Prostate gland (tissue), 2 donors: ENCODE measurements around the gene RYR2.

ENCODE experiments used
- POLR2A ChIP-seq: fragments of 450-650 bp; IDR thresholded peaks from one replicate; pipeline ENCODE4 v1.6.1; 2016; ENCODE audit warnings: antibody characterized with exemption, mild to moderate bottlenecking
- POLR2AphosphoS5 ChIP-seq: sonication (generic); formaldehyde crosslinking; IDR thresholded peaks from one replicate; pipeline ENCODE4 v1.6.1; 2017; ENCODE audit warnings: antibody characterized with exemption
- TF ChIP-seq, protein P1 (sequence below), 4 experiments: fragments of 200-600 bp in 2 of 4; fragments of 450-650 bp in 2 of 4; sonication (generic) in 2 of 4; IDR thresholded peaks; 1 replicate in 3 of 4; 2 replicates in 1 of 4; pipeline ENCODE4 v1.5.1; 2016 to 2019; ENCODE audit warnings: antibody characterized with exemption in 4 of 4, mild to moderate bottlenecking in 2 of 4, moderate library complexity in 2 of 4

- TF ChIP-seq, protein P1, sequence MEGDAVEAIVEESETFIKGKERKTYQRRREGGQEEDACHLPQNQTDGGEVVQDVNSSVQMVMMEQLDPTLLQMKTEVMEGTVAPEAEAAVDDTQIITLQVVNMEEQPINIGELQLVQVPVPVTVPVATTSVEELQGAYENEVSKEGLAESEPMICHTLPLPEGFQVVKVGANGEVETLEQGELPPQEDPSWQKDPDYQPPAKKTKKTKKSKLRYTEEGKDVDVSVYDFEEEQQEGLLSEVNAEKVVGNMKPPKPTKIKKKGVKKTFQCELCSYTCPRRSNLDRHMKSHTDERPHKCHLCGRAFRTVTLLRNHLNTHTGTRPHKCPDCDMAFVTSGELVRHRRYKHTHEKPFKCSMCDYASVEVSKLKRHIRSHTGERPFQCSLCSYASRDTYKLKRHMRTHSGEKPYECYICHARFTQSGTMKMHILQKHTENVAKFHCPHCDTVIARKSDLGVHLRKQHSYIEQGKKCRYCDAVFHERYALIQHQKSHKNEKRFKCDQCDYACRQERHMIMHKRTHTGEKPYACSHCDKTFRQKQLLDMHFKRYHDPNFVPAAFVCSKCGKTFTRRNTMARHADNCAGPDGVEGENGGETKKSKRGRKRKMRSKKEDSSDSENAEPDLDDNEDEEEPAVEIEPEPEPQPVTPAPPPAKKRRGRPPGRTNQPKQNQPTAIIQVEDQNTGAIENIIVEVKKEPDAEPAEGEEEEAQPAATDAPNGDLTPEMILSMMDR (IDR thresholded peaks at IDR 0.05): no peak
- TF ChIP-seq POLR2AphosphoS5 (no peak), POLR2A (no peak)
Measured at GRCh38 chr1:237316352-237316751, 274.4 kb downstream of the RYR2 start.
